Pancreas (tissue), 10 donors: Measurements from ENCODE around the gene PTPN11. TPM values are rescaled to one million over a fixed set of nuclear protein-coding genes. Genes with fewer than 3 reads are reported as not detected.

Source experiments
- ATAC-seq, 4 donors: fragments of 200-7000 bp; cut with Tn5 transposase; one replicate each; pipeline versions ENCODE4 v1.8.0 to v1.9.1; 2020; ENCODE audit warnings: mild to moderate bottlenecking in 4 of 4, moderate library complexity in 4 of 4
- DNase-seq, 6 donors: peaks; one replicate each; pipeline ENCODE4 v3.0.0-alpha.2; 2020
- FAIRE-seq: peaks from 2 replicates; lab custom pipeline; 2012; peaks lifted over from hg19 to GRCh38; lab: Jason Lieb, UNC
- H3K27ac ChIP-seq, 4 donors: fragments of 200-600 bp; sonication (generic); 1 replicate in 3 of 4; 2 replicates in 1 of 4; pipeline versions ENCODE4 v1.5.0 to v1.8.0; 2020
- H3K27me3 ChIP-seq, 4 donors: fragments of 200-600 bp; one replicate each; pipeline ENCODE4 v1.8.0; 2021
- H3K36me3 ChIP-seq, 3 donors: fragments of 200-600 bp; sonication (generic) in 1 of 3; one replicate each; pipeline versions ENCODE4 v1.5.0 to v1.8.0; 2020 to 2021
- H3K4me1 ChIP-seq, 3 donors: fragments of 200-600 bp; one replicate each; pipeline ENCODE4 v1.8.0; 2021
- H3K4me3 ChIP-seq, 4 donors: fragments of 200-600 bp; sonication (generic) in 2 of 4; one replicate each; pipeline versions ENCODE4 v1.5.0 to v1.8.0; 2020 to 2021
- H3K9me3 ChIP-seq, 4 donors: fragments of 200-600 bp; one replicate each; pipeline ENCODE4 v1.8.0; 2021
- WGBS, 2 donors: extraction: QIAGEN DNeasy Blood & Tissue Kit; methylation state at CpG; one replicate each; pipeline ENCODE4 v1.1.7; 2013; 5-methylcytosine and 5-hydroxymethylcytosine counted together
- intact Hi-C, 3 donors: fragments of 100-400 bp; cut with DNase I; formaldehyde crosslinking; loops; one replicate each; pipeline versions ENCODE4 v1.11.1 to v1.14.2; 2022
- polyA plus RNA-seq, 2 donors: library from polyadenylated mRNA; stranded (reverse); fragments of 200-250 nt; gene quantifications; one replicate each; pipeline ENCODE4 v1.2.3, GENCODE V29; 2013
- total RNA-seq, 6 donors: library from RNA; stranded (reverse); fragmentation: NEBNext Ultra II Directional in 4 of 6; extraction: Animal tissue kit (Norgen Biotek cat#: 25700) in 4 of 6; gene quantifications; one replicate each; pipeline versions ENCODE4 v1.2.1 to v1.2.4, GENCODE V29; 2021 to 2023
- TF ChIP-seq, protein P1 (sequence below), 4 donors: fragments of 200-600 bp; sonication (generic) in 3 of 4; IDR thresholded peaks; one replicate each; pipeline versions ENCODE4 v1.5.0 to v1.8.0; 2021; ENCODE audit warnings: antibody characterized with exemption in 4 of 4
- donor health status: healthy with polysubstance abuse.
- donor health status: DM: no; HTN: no; CAD: no; lungs with moderate emphysema.
- donor health status: DM: no; HTN: no; CAD: no.
- donor health status: control.
- donor health status: control.
- donor health status: Bipolar disorder and iron deficiency.
- donor health status: DM: yes; HTN: yes; CAD: no.
- donor health status: DM: no; HTN: no; CAD: no.
- donor health status: DM: no; HTN: no; CAD: no.
- donor health status: DM: yes; HTN: yes; CAD: no.

PTPN11 gene
- total and polyA plus RNA-seq, 8 donors: 12.4 to 51.1 (median 32.7) TPM

DNA sequence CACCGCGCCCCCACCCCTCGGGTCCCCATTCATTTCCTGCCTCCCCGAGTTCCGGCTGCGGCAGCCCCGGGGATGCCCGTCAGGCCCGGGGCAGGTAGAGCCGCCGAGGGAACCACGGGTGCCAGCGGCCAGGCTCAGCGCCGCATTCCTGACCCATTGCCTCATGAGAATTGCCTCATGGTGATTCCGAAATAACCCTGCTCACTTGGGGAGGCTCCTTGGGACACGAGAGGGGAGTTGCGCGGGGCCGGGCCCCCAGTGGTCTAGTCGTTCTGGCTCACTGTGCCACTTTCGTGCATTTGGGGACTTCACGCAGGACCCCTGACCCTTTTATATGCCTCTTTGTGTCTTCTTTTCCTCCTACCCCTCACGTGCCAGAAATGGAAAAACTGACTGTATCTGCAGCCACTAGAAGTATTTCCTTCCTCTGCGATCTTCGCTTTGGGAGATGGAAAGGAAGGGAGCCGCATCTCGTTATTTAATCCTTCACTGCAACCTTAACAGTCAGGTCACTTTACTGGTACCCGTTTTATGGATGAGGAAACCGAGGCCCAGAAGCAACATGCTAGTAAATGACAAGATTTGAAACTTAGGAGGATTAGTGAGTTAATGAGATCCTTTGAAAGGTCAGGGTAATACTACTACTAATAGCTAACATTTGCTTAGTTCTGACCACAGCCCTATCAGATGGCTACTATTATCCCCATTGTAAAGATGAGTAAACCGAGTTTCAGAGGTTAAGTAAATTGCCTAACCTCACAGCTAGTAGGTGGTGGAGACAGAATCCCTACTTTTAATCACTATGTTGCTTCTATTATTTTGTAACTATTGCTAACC, 768 bp downstream of the PTPN11 start:
- Histone ChIP-seq H3K36me3 (no peaks in the 10 kb centered on the region), H3K4me1 (peaks cover 6 to 20% (median 7%) of the 10 kb centered on the region in 3 donors), H3K27me3 (no peaks in the 10 kb centered on the region), H3K9me3 (no peaks in the 10 kb centered on the region), H3K27ac (peak overlapping the region; percentile 91 to 99 (median 98)), H3K4me3 (peak overlapping the region; percentile 81 to 97 (median 86))
- peak; percentile 66 to 84 (median 76) for DNase-seq
- intact Hi-C loops: no loop called here
- FAIRE-seq: no peak
- TF ChIP-seq, protein P1, sequence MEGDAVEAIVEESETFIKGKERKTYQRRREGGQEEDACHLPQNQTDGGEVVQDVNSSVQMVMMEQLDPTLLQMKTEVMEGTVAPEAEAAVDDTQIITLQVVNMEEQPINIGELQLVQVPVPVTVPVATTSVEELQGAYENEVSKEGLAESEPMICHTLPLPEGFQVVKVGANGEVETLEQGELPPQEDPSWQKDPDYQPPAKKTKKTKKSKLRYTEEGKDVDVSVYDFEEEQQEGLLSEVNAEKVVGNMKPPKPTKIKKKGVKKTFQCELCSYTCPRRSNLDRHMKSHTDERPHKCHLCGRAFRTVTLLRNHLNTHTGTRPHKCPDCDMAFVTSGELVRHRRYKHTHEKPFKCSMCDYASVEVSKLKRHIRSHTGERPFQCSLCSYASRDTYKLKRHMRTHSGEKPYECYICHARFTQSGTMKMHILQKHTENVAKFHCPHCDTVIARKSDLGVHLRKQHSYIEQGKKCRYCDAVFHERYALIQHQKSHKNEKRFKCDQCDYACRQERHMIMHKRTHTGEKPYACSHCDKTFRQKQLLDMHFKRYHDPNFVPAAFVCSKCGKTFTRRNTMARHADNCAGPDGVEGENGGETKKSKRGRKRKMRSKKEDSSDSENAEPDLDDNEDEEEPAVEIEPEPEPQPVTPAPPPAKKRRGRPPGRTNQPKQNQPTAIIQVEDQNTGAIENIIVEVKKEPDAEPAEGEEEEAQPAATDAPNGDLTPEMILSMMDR (IDR thresholded peaks at IDR 0.05): no peak
- ATAC-seq: peak; percentile 78 to 84 (median 82)
- 3 to 4% methylated on average over 27 to 31 of the region's 31 CpGs for WGBS, 2 donors

DNA sequence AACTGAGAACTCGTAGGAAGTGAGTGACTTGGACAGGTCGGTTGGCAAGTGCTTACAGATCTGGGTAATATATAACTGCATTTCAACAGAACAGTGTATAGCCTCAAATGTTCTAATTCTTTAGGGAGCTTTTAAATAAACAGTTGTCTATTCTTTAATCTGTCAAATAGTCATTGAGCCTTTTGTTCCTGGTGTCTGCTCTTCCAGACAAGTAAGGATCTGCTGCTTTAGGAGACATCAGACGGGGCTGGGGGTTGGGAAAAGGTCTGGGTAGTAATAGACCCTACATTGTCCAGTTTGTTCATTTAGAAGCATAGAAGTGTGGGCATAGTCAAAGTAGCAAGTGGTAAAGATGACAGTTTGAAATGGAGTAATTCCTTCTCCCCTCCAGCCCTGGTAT, 2.0 kb downstream of the PTPN11 start:
- intact Hi-C loops: no loop called here
- no peak for FAIRE-seq
- no peaks in the 10 kb centered on the region for H3K36me3 ChIP-seq
- no peak for DNase-seq
- no peaks in the 10 kb centered on the region for H3K9me3 ChIP-seq
- TF ChIP-seq, protein P1 (IDR thresholded peaks at IDR 0.05): no peak
- H3K27ac ChIP-seq: no peak overlapping the region
- 45% methylated on average over 3 of the region's 3 CpGs for WGBS, 2 donors
- no peaks in the 10 kb centered on the region for H3K27me3 ChIP-seq
- peaks cover 6 to 17% (median 7%) of the 10 kb centered on the region in 3 donors for H3K4me1 ChIP-seq
- H3K4me3 ChIP-seq: no peak overlapping the region
- no peak for ATAC-seq

DNA sequence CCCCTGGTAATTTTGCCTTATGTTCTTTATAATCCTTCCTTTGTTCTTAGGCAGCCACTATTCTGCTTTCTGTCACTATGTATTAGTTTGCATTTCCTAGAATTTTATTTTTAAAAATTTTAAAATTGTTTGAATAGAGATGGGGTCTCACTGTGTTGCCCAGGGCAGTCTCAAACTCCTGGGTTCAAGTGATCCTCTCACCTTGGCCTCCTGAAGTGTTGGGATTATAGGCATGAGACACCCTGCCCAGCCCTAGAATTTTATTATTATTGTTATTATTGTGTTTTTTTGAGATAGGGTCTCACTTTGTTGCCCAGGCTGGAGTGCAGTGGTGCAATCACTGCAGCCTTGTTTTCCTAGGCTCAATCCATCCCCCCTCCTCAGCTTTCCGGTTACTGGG, 2.6 kb downstream of the PTPN11 start:
- intact Hi-C loops: no loop called here
- no peaks in the 10 kb centered on the region for H3K9me3 ChIP-seq
- FAIRE-seq (no peak), DNase-seq (no peak), ATAC-seq (no peak)
- H3K4me1 ChIP-seq: peaks cover 6 to 17% (median 7%) of the 10 kb centered on the region in 3 donors
- WGBS, 2 donors: 85 to 90% methylated on average over 1 of the region's 1 CpG
- H3K27me3 ChIP-seq: no peaks in the 10 kb centered on the region
- no peak overlapping the region for H3K4me3 ChIP-seq
- no peaks in the 10 kb centered on the region for H3K36me3 ChIP-seq
- TF ChIP-seq, protein P1 (IDR thresholded peaks at IDR 0.05): no peak
- no peak overlapping the region for H3K27ac ChIP-seq

DNA sequence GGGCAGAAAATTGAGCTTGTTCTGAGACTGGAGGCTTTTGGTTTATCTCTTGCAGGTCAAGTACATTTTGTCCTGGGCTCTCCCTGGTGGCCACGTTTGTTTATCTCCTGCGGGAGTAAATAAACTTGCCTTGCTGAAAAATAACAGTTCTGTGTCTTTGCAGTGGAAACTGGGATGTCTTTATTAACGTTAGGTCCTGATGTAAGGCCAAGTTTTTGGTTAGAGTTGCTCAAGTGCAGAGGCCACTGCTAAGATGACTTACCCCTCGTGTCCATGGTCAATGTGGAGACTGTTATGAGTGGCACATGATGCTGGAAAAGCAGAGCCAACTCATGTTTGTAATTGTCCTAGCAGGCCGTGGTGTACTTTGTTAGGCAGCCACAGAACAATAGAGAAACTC, 3.8 kb downstream of the PTPN11 start:
- no peak for DNase-seq
- Histone ChIP-seq H3K9me3 (no peaks in the 10 kb centered on the region), H3K36me3 (no peaks in the 10 kb centered on the region), H3K27me3 (no peaks in the 10 kb centered on the region), H3K27ac (no peak overlapping the region), H3K4me3 (no peak overlapping the region), H3K4me1 (peaks cover 6 to 17% (median 7%) of the 10 kb centered on the region in 3 donors)
- no peak for FAIRE-seq
- 35 to 38% methylated on average over 5 of the region's 5 CpGs for WGBS, 2 donors
- TF ChIP-seq, protein P1 (IDR thresholded peaks at IDR 0.05): no peak
- ATAC-seq: no peak
- intact Hi-C loops: no loop called here

DNA sequence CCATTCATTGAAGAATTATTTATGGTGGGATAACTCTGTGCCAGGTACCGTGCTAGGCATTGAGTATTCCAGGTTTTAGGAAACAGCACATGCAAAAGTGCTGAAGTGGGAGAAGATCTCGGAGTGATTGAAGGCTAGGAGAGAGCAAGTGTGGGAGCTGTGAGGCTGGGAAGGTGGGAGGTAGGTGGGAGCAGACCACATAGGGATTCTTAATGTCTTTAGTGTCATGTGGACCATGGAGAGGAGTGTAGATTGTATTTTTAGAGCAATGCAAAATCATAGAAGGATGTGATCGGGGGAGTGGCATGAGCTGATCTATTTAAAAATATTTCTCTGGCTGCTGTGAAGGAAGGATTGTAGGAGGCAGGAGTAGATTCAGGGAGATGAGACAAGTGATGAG, 5.4 kb downstream of the PTPN11 start:
- no peak for ATAC-seq
- FAIRE-seq: no peak
- Histone ChIP-seq H3K9me3 (no peaks in the 10 kb centered on the region), H3K4me1 (peaks cover 6 to 17% (median 7%) of the 10 kb centered on the region in 3 donors), H3K27ac (no peak overlapping the region), H3K27me3 (no peaks in the 10 kb centered on the region), H3K36me3 (no peaks in the 10 kb centered on the region), H3K4me3 (no peak overlapping the region)
- TF ChIP-seq, protein P1 (IDR thresholded peaks at IDR 0.05): no peak
- no peak for DNase-seq
- intact Hi-C loops: no loop called here
- 94 to 95% methylated on average over 3 of the region's 3 CpGs for WGBS, 2 donors
